Peyer's patch (tissue), 4 donors: ENCODE data around the gene LRTM2.

Experiments
- POLR2A ChIP-seq, 2 donors: fragments of 450-650 bp; IDR thresholded peaks; one replicate each; pipeline ENCODE4 v1.5.1; 2017; ENCODE audit warnings: antibody characterized with exemption in 2 of 2, mild to moderate bottlenecking in 2 of 2, moderate library complexity in 2 of 2
- TF ChIP-seq, protein P1 (sequence below), 6 experiments: fragments of 450-650 bp in 4 of 6; fragments of 200-600 bp in 2 of 6; sonication (generic) in 1 of 6; IDR thresholded peaks; one replicate each; pipeline ENCODE4 v1.5.1; 2017 to 2019; ENCODE audit warnings: antibody characterized with exemption in 6 of 6, mild to moderate bottlenecking in 3 of 6, moderate library complexity in 1 of 6

- TF ChIP-seq, protein P1, sequence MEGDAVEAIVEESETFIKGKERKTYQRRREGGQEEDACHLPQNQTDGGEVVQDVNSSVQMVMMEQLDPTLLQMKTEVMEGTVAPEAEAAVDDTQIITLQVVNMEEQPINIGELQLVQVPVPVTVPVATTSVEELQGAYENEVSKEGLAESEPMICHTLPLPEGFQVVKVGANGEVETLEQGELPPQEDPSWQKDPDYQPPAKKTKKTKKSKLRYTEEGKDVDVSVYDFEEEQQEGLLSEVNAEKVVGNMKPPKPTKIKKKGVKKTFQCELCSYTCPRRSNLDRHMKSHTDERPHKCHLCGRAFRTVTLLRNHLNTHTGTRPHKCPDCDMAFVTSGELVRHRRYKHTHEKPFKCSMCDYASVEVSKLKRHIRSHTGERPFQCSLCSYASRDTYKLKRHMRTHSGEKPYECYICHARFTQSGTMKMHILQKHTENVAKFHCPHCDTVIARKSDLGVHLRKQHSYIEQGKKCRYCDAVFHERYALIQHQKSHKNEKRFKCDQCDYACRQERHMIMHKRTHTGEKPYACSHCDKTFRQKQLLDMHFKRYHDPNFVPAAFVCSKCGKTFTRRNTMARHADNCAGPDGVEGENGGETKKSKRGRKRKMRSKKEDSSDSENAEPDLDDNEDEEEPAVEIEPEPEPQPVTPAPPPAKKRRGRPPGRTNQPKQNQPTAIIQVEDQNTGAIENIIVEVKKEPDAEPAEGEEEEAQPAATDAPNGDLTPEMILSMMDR (IDR thresholded peaks at IDR 0.05): no peak
- no peak for TF ChIP-seq POLR2A (IDR thresholded peaks at IDR 0.05)
Measured at GRCh38 chr12:1838205-1838993, 18.0 kb downstream of the LRTM2 start.
